Measurements from ENCODE around the gene TSPAN4. TPM values are rescaled to one million over a fixed set of nuclear protein-coding genes. Genes with fewer than 3 reads are reported as not detected.
A peak's percentile ranks its signal among the peaks of the same experiment; 100 is the strongest.

Gene TSPAN4
- total and polyA plus RNA-seq, 9 of the 15 experiments (the other 6 are each of a cell fraction or from before 2014, with no cell fraction given), result 0.07 to 31.0 (median 15.7) TPM

DNA sequence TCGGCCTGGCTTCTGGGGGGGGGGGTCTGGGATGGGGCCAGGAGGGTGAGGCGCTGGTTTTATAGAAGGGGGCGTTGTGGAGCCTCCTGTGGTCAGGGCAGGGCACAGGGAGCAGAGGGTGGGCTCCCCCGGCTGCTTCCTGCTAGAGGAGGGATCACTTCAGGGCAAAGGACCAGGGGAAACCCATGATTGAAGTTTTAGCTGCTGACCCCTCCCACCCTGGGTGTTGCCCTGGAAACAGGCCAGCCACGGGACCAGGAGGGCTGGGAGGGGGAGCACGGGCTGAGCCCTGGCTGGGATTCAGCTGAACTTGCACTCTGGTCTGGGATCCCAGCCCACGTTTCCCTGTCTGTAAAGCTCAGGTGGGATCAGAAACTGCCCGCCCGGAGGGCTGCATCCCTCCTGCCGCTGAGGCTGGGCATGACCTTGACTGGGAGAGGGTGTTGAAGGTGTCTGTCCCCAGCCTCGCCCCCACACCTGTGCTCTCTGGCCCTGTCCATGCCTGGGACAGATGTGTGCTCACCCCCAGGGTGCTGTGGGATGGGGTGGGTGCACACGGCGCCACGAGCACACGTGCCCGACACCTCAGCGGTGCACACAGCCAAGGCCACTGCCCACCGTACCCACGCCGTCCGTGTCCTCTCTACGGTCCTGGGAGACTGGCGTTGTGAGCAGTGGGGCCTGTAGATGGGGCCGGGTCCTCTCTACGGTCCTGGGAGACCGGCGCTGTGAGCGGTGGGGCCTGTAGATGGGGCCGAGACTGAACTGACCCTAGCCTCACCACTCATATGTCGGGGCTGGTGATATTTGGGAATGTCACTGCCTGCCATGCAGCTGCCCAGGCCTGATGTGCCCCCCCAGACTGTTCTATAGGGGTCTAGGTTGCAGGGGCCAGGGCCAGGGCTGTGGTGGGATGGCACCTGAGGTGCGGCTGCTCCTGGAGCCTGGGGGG is 2.3 kb downstream of the TSPAN4 start (continued):
- no peak for TF ChIP-seq YY1 (IDR thresholded peaks at IDR 0.05; ENCODE audit: borderline replicate concordance in 1 of 3, control insufficient read depth in 1 of 3, extremely low read depth in 1 of 3, insufficient read depth in 3 of 3, insufficient read length in 1 of 3, insufficient replicate concordance in 2 of 3, low read depth in 1 of 3, low read length in 2 of 3)
- no peak for TF ChIP-seq STAG1 (CRISPR knock-in tag; IDR thresholded peaks at IDR 0.05; ENCODE audit: borderline replicate concordance)
- no peak for TF ChIP-seq ZNF77 (CRISPR knock-in tag; IDR thresholded peaks at IDR 0.05)
- TF ChIP-seq NCOA1 (IDR thresholded peaks at IDR 0.05; ENCODE audit: low read depth), result no peak
- TF ChIP-seq, protein P1, sequence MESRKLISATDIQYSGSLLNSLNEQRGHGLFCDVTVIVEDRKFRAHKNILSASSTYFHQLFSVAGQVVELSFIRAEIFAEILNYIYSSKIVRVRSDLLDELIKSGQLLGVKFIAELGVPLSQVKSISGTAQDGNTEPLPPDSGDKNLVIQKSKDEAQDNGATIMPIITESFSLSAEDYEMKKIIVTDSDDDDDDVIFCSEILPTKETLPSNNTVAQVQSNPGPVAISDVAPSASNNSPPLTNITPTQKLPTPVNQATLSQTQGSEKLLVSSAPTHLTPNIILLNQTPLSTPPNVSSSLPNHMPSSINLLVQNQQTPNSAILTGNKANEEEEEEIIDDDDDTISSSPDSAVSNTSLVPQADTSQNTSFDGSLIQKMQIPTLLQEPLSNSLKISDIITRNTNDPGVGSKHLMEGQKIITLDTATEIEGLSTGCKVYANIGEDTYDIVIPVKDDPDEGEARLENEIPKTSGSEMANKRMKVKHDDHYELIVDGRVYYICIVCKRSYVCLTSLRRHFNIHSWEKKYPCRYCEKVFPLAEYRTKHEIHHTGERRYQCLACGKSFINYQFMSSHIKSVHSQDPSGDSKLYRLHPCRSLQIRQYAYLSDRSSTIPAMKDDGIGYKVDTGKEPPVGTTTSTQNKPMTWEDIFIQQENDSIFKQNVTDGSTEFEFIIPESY (CRISPR knock-in tag; IDR thresholded peaks at IDR 0.05), result peak; percentile 15; the same call in 1 of the 2 replicates
- TF ChIP-seq ZBTB8A (IDR thresholded peaks at IDR 0.05; ENCODE audit: partially characterized antibody), result no peak
- no peak for TF ChIP-seq CCAR2 (IDR thresholded peaks at IDR 0.05; ENCODE audit: low read depth, low read length)
- TF ChIP-seq NFIC (IDR thresholded peaks at IDR 0.05), result peak; percentile 74
- no peak for TF ChIP-seq MIER1 (IDR thresholded peaks at IDR 0.05; ENCODE audit: low read depth)
- TF ChIP-seq, protein P2, sequence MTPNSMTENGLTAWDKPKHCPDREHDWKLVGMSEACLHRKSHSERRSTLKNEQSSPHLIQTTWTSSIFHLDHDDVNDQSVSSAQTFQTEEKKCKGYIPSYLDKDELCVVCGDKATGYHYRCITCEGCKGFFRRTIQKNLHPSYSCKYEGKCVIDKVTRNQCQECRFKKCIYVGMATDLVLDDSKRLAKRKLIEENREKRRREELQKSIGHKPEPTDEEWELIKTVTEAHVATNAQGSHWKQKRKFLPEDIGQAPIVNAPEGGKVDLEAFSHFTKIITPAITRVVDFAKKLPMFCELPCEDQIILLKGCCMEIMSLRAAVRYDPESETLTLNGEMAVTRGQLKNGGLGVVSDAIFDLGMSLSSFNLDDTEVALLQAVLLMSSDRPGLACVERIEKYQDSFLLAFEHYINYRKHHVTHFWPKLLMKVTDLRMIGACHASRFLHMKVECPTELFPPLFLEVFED (CRISPR knock-in tag; conservative IDR thresholded peaks at IDR 0.05), result no peak
- no peak for TF ChIP-seq ZC3H11A (IDR thresholded peaks at IDR 0.05; ENCODE audit: low read depth, low read length)
- no peak for TF ChIP-seq JUN (IDR thresholded peaks at IDR 0.05; ENCODE audit: borderline replicate concordance, low read depth, low read length)
- no peak for TF ChIP-seq JUN (CRISPR knock-in tag; IDR thresholded peaks at IDR 0.05; ENCODE audit: borderline replicate concordance)
- TF ChIP-seq, protein P3, sequence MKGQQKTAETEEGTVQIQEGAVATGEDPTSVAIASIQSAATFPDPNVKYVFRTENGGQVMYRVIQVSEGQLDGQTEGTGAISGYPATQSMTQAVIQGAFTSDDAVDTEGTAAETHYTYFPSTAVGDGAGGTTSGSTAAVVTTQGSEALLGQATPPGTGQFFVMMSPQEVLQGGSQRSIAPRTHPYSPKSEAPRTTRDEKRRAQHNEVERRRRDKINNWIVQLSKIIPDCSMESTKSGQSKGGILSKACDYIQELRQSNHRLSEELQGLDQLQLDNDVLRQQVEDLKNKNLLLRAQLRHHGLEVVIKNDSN (CRISPR knock-in tag; IDR thresholded peaks at IDR 0.05), result peak; percentile 55
- TF ChIP-seq, protein P4, sequence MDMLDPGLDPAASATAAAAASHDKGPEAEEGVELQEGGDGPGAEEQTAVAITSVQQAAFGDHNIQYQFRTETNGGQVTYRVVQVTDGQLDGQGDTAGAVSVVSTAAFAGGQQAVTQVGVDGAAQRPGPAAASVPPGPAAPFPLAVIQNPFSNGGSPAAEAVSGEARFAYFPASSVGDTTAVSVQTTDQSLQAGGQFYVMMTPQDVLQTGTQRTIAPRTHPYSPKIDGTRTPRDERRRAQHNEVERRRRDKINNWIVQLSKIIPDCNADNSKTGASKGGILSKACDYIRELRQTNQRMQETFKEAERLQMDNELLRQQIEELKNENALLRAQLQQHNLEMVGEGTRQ (CRISPR knock-in tag; IDR thresholded peaks at IDR 0.05), result peak; percentile 45
- no peak for TF ChIP-seq KAT2B (IDR thresholded peaks at IDR 0.05; ENCODE audit: low read depth, low read length)
- no peak for TF ChIP-seq GTF2F1 (IDR thresholded peaks at IDR 0.05; ENCODE audit: low read depth, low read length)
- TF ChIP-seq KLF16 (IDR thresholded peaks at IDR 0.05), result no peak
- peak; percentile 43; the same call in 1 of the 2 replicates for TF ChIP-seq POLR2G (IDR thresholded peaks at IDR 0.05; ENCODE audit: low read depth, low read length)
- TF ChIP-seq, protein P5, sequence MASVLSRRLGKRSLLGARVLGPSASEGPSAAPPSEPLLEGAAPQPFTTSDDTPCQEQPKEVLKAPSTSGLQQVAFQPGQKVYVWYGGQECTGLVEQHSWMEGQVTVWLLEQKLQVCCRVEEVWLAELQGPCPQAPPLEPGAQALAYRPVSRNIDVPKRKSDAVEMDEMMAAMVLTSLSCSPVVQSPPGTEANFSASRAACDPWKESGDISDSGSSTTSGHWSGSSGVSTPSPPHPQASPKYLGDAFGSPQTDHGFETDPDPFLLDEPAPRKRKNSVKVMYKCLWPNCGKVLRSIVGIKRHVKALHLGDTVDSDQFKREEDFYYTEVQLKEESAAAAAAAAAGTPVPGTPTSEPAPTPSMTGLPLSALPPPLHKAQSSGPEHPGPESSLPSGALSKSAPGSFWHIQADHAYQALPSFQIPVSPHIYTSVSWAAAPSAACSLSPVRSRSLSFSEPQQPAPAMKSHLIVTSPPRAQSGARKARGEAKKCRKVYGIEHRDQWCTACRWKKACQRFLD (CRISPR knock-in tag; IDR thresholded peaks at IDR 0.05), result no peak
- TF ChIP-seq BRD4 (IDR thresholded peaks at IDR 0.05), result no peak

All from K562 (cell line).